ENCODE data around the gene SCN1A. TPM values are rescaled to one million over a fixed set of nuclear protein-coding genes. Genes with fewer than 3 reads are reported as not detected.

Gene SCN1A
- polyA plus RNA-seq, 3 donors, result not detected

DNA sequence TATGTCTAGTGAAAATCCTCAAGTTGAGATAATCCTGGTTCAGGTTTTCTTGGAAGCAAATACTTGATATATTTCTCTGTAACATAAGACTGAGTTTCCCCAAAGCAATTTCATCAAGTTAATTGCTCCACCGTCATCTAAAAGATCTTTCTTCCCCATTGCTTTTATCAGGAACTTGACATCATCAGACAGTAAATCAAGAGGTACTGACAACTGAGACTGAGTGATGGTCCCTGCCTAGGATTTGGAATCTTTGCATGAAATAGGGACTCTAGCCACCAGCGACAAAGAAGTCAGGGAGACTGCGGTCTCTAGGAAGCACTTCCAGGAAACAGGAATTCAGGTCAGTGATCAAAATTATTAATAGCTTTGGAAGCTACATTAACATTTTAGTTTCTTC, 43.4 kb upstream of the SCN1A start:
- TF ChIP-seq, protein P1, sequence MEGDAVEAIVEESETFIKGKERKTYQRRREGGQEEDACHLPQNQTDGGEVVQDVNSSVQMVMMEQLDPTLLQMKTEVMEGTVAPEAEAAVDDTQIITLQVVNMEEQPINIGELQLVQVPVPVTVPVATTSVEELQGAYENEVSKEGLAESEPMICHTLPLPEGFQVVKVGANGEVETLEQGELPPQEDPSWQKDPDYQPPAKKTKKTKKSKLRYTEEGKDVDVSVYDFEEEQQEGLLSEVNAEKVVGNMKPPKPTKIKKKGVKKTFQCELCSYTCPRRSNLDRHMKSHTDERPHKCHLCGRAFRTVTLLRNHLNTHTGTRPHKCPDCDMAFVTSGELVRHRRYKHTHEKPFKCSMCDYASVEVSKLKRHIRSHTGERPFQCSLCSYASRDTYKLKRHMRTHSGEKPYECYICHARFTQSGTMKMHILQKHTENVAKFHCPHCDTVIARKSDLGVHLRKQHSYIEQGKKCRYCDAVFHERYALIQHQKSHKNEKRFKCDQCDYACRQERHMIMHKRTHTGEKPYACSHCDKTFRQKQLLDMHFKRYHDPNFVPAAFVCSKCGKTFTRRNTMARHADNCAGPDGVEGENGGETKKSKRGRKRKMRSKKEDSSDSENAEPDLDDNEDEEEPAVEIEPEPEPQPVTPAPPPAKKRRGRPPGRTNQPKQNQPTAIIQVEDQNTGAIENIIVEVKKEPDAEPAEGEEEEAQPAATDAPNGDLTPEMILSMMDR (IDR thresholded peaks at IDR 0.05), result no peak
- Histone ChIP-seq H3K27ac (ENCODE audit: low read depth in 1 of 2, low read length in 2 of 2) (no peak overlapping the region), H3K4me2 (replicated peaks; ENCODE audit: extremely low read depth, low read length, poor library complexity, severe bottlenecking) (no peak overlapping the region), H3K27me3 (ENCODE audit: control insufficient read depth in 2 of 2, insufficient read depth in 2 of 2, low read length in 2 of 2) (no peaks in the 10 kb centered on the region), H2AFZ (ENCODE audit: insufficient read depth, low read depth, low read length, poor library complexity, severe bottlenecking) (no peak overlapping the region), H3K9ac (ENCODE audit: insufficient read depth, low read length, poor library complexity, severe bottlenecking) (no peak overlapping the region), H3K4me1 (ENCODE audit: control insufficient read depth in 1 of 2, insufficient read depth in 2 of 2, low read length in 2 of 2) (no peaks in the 10 kb centered on the region), H3K4me3 (replicated peaks in 1 of 3; ENCODE audit: low read depth in 2 of 3, low read length in 3 of 3) (no peak overlapping the region), H3K79me2 (ENCODE audit: insufficient read depth, low read length) (no peaks in the 10 kb centered on the region), H4K20me1 (ENCODE audit: insufficient read depth, low read length) (no peaks in the 10 kb centered on the region), H3K9me3 (replicated peaks in 1 of 2; ENCODE audit: control insufficient read depth in 1 of 2, insufficient read depth in 1 of 2, low read length in 2 of 2) (no peaks in the 10 kb centered on the region), H3K36me3 (replicated peaks in 1 of 2; ENCODE audit: control insufficient read depth in 1 of 2, insufficient read depth in 2 of 2, low read length in 2 of 2) (no peaks in the 10 kb centered on the region)
- DNase-seq, result no peak
- Mint-ChIP-seq H3K27ac (no peak overlapping the region), H3K4me3 (no peak overlapping the region), H3K27me3 (ENCODE audit: low read depth in 3 of 3) (peaks cover 0 to 3% (median 1%) of the 10 kb centered on the region in 3 donors), H3K36me3 (no peaks in the 10 kb centered on the region), H3K9me3 (no peaks in the 10 kb centered on the region), H3K4me1 (no peaks in the 10 kb centered on the region)
- intact Hi-C loops (cut with micrococcal nuclease), result no loop called here
- WGBS (ENCODE audit: insufficient coverage), result 90% methylated on average over 2 of the region's 3 CpGs

DNA sequence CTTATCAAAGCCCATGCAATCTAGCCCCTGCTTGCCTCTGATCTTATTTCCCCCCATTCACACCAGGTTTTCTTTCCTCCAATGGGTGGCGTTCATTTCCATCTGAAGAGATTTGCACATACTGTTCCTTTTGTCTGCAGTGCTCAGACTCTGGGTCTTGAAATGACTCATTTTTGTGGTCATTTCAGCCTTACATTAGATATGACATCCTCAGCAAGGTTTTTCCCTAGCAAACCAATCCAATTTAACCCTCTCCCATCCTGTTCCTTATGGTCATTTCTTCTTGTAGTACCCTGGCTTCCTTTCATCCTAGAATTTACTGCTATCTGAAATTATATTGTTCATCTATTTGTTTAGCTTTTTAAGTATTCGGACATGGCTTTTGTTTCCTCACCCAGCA, 42.5 kb upstream of the SCN1A start:
- Histone ChIP-seq H3K79me2 (ENCODE audit: insufficient read depth, low read length) (no peaks in the 10 kb centered on the region), H2AFZ (ENCODE audit: insufficient read depth, low read depth, low read length, poor library complexity, severe bottlenecking) (no peak overlapping the region), H3K27me3 (ENCODE audit: control insufficient read depth in 2 of 2, insufficient read depth in 2 of 2, low read length in 2 of 2) (no peaks in the 10 kb centered on the region), H3K4me3 (replicated peaks in 1 of 3; ENCODE audit: low read depth in 2 of 3, low read length in 3 of 3) (no peak overlapping the region), H4K20me1 (ENCODE audit: insufficient read depth, low read length) (no peaks in the 10 kb centered on the region), H3K9ac (ENCODE audit: insufficient read depth, low read length, poor library complexity, severe bottlenecking) (no peak overlapping the region), H3K27ac (ENCODE audit: low read depth in 1 of 2, low read length in 2 of 2) (no peak overlapping the region), H3K4me1 (ENCODE audit: control insufficient read depth in 1 of 2, insufficient read depth in 2 of 2, low read length in 2 of 2) (no peaks in the 10 kb centered on the region), H3K4me2 (replicated peaks; ENCODE audit: extremely low read depth, low read length, poor library complexity, severe bottlenecking) (no peak overlapping the region), H3K9me3 (replicated peaks in 1 of 2; ENCODE audit: control insufficient read depth in 1 of 2, insufficient read depth in 1 of 2, low read length in 2 of 2) (no peaks in the 10 kb centered on the region), H3K36me3 (replicated peaks in 1 of 2; ENCODE audit: control insufficient read depth in 1 of 2, insufficient read depth in 2 of 2, low read length in 2 of 2) (no peaks in the 10 kb centered on the region)
- H3K36me3 Mint-ChIP-seq, result no peaks in the 10 kb centered on the region
- H3K4me1 Mint-ChIP-seq, result no peaks in the 10 kb centered on the region
- TF ChIP-seq, protein P1 (IDR thresholded peaks at IDR 0.05), result no peak
- no peaks in the 10 kb centered on the region for H3K9me3 Mint-ChIP-seq
- H3K4me3 Mint-ChIP-seq, result no peak overlapping the region
- WGBS (ENCODE audit: insufficient coverage), result 100% methylated on average over 1 of the region's 2 CpGs
- intact Hi-C loops (cut with micrococcal nuclease), result no loop called here
- no peak for DNase-seq
- no peak overlapping the region for H3K27ac Mint-ChIP-seq
- H3K27me3 Mint-ChIP-seq (ENCODE audit: low read depth in 3 of 3), result peaks cover 0 to 3% (median 1%) of the 10 kb centered on the region in 3 donors

Data from CD14-positive monocyte (primary cell).